SW480 (cell line): ENCODE data around the gene ZNF768.
"Not testable (repeated sequence)": the region's sequence is repeated elsewhere in the genome, so short reads cannot be mapped to it uniquely, and the experiment has no call there.

Experiments
- DNase-seq: peaks from one replicate; pipeline ENCODE4 v3.0.0-alpha.2; 2016; ENCODE audit warnings: low spot score

The ZNF768 gene

GRCh38 chr16:30533146-30533522 lies 6.8 kb upstream of the ZNF768 start:
- DNase-seq = no peak

- no peak for DNase-seq
Measured at GRCh38 chr16:30532285-30533145, 6.1 kb upstream of the ZNF768 start.

GRCh38 chr16:30530163-30531037 lies 4.0 kb upstream of the ZNF768 start:
- DNase-seq = no peak

- no peak for DNase-seq
Measured at GRCh38 chr16:30528799-30529457, 2.6 kb upstream of the ZNF768 start.

GRCh38 chr16:30527635-30528178 lies 1.3 kb upstream of the ZNF768 start:
- no peak for DNase-seq

- DNase-seq = peak; percentile 95
Measured at GRCh38 chr16:30526823-30527634, 663 bp upstream of the ZNF768 start.

GRCh38 chr16:30525844-30526136 lies 576 bp downstream of the ZNF768 start:
- DNase-seq = no peak

- no peak for DNase-seq
Measured at GRCh38 chr16:30524575-30525568, 1.5 kb downstream of the ZNF768 start.

- DNase-seq = no peak
Measured at GRCh38 chr16:30523768-30524574, 2.4 kb downstream of the ZNF768 start.

- DNase-seq = not testable (repeated sequence)
Measured at GRCh38 chr16:30522702-30523463, 3.5 kb downstream of the ZNF768 start.

- peak; percentile 23 for DNase-seq
Measured at GRCh38 chr16:30521873-30522641, 4.3 kb downstream of the ZNF768 start.

GRCh38 chr16:30521476-30521872 lies 4.9 kb downstream of the ZNF768 start:
- no peak for DNase-seq

- DNase-seq = no peak
Measured at GRCh38 chr16:30519120-30520049, 7.0 kb downstream of the ZNF768 start.

GRCh38 chr16:30518552-30518951 lies 7.8 kb downstream of the ZNF768 start:
- no peak for DNase-seq

- no peak for DNase-seq
Measured at GRCh38 chr16:30515275-30515674, 11.1 kb downstream of the ZNF768 start.

- DNase-seq = no peak
Measured at GRCh38 chr16:30511509-30511908, 14.9 kb downstream of the ZNF768 start.
